Activated gamma-delta T cell (primary cell): ENCODE data around the gene HDAC6.
A peak's percentile ranks its signal among the peaks of the same experiment; 100 is the strongest.

Source experiments
- DNase-seq: peaks from one replicate; lab custom pipeline; 2025; lab: John Stamatoyannopoulos, UW
- total RNA-seq, 2 donors: gene quantifications; one replicate each; lab custom pipeline; 2026; lab: John Stamatoyannopoulos, UW

The HDAC6 gene
- total RNA-seq = 150 to 161 reads per million in 2 donors

DNA sequence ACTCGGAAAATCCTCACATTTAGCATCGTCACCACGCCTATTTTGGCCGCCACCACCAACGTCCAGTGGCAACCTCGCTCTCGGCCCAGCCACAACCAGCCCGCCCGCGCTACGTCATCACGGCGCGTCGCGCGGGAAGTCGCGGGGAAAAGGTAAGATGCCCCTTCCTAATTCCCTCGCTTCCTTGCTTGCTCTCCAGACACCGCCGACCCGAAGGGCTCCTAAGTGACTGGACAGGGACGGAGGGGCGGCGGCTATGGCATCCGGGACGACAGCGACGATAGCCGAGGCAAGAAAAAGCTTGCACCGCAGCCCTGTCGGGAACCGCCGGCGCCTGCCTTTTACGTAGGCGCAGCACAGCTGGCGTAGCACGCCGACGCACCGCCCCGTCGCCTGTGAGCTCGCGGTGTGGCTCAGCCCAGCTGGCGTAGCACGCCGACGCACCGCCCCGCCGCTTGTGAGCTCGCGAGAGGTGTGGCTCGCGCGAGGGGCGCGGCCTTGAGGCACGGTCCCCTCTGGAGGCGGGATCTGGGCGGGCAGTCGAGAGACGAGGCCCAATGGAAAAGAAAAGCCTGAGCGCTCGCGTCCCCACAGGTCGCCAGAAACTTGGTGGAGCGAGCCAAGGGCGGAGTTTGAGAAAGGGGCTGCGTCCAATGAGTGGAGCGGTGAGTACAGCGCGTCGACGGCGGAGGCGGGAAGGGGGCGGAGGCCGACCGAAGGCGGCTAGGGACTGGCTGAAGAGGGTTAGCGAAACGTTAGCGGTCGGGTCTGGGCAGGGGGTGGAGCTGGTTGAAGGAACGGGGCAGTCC, at the start of gene HDAC6:
TSS of gene HDAC6 (plus strand) at position 788 of the 809 bp plus-strand sequence. CDS start 626 bp downstream, outside the sequence.
- DNase-seq = peak; percentile 92

GRCh38 chrX:48752498-48752897, 49.4 kb upstream of the HDAC6 start:
- DNase-seq = no peak

GRCh38 chrX:48753708-48754228, 48.1 kb upstream of the HDAC6 start:
- DNase-seq = no peak

DNA sequence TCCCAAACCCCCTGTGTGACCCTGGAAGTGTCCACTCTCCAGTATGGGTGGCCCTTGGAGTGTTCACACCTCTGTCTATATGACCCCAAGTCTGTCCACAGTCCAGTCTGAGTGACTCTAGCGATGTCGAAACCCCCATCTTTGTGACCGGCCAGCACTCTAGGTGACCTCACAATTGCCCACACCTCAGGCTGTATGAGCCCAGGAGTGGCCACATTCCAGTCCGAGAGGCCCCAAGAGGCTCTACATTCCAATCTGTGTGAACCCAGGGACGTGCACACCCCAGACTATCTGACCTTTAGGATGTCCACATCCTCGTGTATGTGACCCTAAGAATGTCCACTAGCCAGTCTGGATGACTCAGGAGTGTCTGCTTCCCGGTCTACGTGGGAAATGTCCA, 47.6 kb upstream of the HDAC6 start:
- DNase-seq = no peak

DNA sequence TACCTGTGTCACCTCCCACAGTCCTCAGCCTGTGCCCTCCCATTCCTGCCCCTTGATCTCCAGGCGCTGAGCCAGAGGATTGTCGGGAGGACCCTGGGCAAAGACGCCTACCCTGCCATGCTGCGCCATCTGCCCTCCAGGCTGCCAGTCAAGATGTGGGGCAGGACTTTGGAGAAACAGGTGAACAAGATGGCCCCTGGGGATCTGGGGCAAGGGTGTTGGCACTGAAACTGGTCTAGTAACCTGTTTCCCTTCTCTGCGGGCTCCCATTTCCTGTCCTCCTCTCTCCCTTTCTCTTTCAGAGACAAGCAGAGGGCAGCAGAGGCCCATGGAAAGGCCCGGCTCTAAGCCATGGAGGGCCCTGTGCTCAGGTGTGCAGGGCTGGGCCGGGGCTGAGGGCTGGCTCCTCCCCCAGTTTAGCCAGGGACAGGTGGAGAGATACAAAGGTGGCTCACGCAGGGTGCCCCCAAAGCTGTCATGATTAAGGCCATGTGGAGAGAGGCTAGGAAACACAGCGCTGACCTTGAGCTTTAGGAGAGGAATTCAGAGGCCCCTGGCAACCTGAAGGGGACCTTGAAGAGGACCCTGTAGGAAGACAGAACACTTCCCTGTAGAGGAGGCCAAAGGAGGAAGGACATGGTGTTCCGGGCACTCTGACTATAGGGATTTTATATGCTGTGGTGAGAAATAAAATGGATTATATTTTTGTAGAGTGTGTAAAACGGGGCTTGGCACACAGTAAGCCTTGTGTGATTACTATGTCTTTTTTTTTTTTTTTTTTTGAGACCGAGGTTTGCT, 40.0 kb upstream of the HDAC6 start, which contains the start of gene GLOD5:
TSS of gene GLOD5 (plus strand) at position 74 of the 798 bp plus-strand sequence. CDS start at position 118, 44 bp downstream.
- no peak for DNase-seq

DNA sequence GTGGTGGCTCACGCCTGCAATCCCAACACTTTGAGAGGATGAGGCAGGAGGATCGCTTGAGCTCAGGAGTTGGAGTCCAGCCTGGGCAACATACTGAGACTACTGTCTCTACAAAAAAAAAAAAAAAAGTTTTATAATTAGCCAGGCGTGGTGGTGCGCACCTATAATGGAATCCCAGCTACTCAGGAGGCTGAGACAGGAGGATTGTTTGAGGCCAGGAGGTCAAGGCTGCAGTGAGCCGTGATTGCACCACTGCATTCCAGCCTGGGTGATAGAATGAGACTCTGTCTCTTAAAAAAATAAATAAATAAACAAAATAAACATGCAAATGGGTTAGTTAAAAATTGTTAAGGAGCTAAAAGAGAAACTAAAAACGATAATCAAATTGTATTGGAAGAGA, 32.6 kb upstream of the HDAC6 start:
- DNase-seq = no peak

- no peak for DNase-seq
Observed at GRCh38 chrX:48770296-48770695, 31.6 kb upstream of the HDAC6 start.

- no peak for DNase-seq
Observed at GRCh38 chrX:48772602-48773001, 29.3 kb upstream of the HDAC6 start.

- no peak for DNase-seq
Observed at GRCh38 chrX:48776818-48777439, 24.9 kb upstream of the HDAC6 start.

DNA sequence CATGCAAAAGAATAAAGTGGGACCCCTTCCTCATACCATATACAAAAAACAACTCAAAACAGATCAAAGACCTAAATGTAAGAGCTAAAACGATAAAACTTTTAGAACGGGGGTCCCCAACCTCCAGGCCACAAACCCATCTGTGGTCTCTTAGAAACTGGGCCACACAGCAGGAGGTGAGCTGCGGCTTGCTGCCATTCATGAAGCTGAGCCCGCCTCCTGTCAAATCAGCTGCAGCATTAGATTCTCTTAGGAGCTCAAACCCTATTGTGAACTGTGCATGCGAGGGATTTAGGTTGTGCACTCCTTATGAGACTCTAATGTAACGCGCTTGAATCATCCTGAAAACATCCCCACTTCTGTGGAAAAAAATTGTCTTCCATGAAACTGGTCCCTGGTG, 22.5 kb upstream of the HDAC6 start:
- no peak for DNase-seq

- no peak for DNase-seq
Observed at GRCh38 chrX:48781705-48782104, 20.2 kb upstream of the HDAC6 start.

DNA sequence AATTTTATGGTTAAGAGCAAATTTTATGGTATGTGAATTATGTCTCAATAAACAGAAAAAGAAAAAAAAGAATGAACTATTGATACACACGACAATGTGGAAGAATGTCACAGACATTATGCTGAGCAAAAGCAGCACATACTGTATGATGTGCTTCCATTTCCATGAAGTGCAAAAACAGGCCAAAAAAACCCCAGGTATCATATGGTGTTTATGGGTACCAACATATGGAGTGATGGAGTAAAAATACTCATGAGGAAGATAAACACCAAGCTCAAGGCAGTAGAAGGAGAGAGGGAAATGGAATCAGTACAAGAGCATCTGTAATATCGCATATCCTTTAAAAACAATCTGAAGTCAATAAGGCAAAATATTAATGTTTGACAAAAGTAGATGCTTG, 19.7 kb upstream of the HDAC6 start:
- DNase-seq = no peak

DNA sequence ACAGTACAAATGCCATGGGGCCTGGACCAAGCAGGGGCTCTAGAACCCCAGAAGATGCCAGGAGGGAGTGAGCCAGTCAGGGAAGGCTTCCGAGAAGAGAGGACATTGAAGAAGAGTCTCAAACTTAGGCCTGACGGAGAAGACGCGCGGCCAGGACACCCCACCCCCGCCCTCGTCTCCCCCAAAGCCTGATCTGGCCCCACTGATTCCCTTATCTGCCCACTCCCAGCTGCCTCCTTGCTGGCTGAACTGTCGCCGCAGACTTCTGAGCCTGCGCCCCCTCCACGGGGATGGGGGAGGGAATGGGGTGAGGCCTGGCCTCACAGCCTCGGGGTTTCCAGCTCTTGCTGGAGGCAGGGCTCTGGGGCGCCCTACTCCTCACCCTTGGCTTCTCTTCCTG, 19.1 kb upstream of the HDAC6 start:
- DNase-seq = no peak

GRCh38 chrX:48784726-48785125, 17.1 kb upstream of the HDAC6 start:
- no peak for DNase-seq

DNA sequence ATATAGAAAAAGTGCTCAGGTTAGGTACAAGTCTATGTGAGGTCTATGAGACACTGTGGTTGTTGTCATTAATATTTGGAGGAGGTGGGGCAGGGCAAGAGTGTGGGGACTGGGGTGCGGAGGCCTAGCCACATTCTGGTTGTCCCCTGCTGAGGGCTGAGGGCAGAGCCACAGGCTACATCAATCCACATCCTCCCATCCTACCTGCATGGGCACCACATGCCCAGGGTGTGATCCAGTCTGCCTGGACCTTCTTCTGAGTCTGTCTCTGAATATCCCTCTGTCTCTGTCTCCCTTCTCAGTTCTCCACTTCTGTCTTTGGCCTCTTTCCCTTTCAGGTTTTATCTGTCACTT, 16.7 kb upstream of the HDAC6 start:
- no peak for DNase-seq

- no peak for DNase-seq
Observed at GRCh38 chrX:48785540-48786214, 16.2 kb upstream of the HDAC6 start.

- no peak for DNase-seq
Observed at GRCh38 chrX:48786341-48786800, 15.5 kb upstream of the HDAC6 start, which contains the start of gene GATA1. Gene GATA1, plus strand, starts transcription at chrX:48786590. Its CDS starts 4,520 bp downstream, at chrX:48791110.

- DNase-seq = no peak
Observed at GRCh38 chrX:48786825-48787504, 14.9 kb upstream of the HDAC6 start.

- no peak for DNase-seq
Observed at GRCh38 chrX:48787505-48788443, 14.1 kb upstream of the HDAC6 start.
